DMS79 (cell line): ENCODE data around the gene APBA1.
A peak's percentile ranks its signal among the peaks of the same experiment; 100 is the strongest.

Experiments used
- DNase-seq: peaks from one replicate; lab custom pipeline; 2025; lab: John Stamatoyannopoulos, UW

APBA1 gene

DNA sequence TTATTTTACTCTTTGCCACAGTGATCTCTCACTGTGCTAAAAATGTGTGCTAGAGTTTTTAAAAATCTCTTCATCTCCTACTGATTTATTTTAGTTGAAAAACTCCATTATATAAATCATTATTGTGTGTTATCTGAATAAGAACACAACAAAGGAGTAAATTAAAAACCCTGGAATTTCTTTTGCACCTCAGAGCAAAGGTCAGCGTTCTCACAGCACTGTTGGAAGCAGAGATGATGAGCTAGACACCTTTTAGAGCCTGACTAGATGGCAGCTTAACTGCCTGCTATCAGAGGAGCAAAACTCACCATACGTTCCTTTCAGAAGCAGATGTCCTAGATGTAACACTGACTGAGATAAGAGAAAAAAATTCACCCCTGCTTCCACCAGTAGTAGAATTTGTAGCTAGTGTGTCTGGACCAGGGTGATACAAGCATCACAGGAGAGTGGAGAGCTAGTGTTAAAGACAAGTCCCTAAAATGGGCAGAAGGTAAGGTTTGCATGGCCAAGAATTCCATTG is 200.0 kb downstream of the APBA1 start:
- DNase-seq, result no peak

DNA sequence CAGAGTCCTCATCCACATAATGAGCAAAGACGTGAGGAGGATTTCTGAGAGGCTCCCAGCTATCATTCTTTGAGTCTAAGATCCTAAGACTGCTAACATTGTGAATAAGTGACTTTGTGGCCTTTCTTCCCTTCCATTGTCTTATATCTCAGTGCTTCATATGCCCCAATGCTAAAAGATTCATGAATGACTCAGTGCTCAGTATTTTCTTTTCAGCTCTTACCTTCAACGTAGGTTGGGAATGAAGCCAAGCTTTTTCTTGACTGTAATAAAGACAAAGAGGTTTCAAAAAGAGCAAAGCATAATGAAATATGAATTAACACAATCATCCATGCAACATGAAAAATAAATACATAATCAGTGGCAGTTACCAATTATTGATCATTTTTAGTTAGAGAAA is 200.7 kb downstream of the APBA1 start:
- peak; percentile 11 for DNase-seq

DNA sequence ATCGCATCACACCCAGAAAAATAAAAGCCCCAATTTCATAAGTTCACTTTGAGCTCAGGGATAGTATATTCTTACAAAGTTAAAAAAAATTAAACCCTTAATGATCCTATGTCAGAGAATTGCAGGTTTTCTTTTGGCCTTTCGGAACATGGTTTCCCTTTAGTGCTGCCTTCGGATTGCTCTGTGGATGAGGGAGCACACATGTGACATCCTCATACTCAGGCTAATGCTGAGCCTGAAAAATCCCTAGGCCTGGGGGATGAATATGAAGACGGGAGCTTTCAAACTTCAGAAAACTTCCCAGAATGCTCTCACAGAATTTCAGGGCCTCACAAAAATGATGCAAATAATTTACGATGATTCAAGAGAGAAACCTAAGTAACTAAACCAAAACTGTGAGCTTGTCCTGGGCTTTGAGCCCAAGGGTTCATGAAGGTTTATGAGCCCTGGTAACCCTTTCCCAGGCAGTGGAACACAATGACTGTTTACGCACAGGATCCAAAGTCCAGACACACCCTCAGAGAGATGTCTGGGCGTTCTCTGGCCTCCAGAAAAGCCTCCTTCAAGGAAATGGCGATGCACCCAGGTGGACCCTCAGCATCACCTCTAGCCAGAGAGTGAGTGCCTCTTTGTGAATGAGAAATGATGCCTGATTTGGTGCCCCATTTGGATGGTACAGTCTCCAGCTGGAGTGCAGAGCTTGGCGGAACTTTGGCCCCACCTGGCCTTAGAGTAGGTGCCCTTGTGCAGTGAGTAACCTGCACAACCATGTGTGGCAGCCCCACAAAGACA is 201.8 kb downstream of the APBA1 start:
- DNase-seq, result no peak

DNA sequence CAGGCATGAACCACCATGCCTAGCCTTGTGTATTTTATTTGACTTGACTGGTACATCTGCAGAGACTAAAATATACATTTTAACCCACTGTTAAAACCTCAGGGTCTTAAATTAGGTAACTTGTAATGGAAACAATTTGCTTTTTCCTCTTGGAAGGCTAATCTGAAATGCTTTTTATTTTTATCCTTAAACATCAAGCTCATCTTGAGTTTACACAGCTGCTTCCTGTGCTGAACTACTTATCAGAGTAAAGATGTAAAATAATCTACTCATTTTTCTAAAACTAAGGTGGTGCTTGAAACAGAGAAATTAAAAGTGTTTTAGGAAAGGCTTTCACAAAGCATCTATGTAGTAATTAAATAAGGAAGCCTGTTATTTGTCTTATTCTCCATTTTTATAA is 203.0 kb downstream of the APBA1 start:
- DNase-seq, result no peak

DNA sequence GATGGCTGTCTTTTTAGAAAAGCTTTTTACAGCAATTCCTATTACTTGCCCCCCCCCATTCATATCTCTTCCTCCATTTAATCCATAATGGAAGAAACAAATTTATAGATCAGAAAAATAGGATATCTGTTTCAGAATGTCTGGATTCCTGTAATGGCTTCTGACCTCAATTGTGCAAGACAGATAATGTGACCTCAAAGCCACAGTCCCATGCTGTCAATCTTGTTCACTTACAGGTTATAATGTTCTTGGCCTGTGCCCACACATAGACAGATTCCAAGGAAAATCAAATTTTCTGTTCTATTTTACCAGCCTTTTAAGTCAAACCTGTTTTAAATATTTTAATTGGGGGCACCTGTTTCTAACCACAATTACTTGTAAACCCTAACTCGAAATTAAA is 203.8 kb downstream of the APBA1 start:
- no peak for DNase-seq

DNA sequence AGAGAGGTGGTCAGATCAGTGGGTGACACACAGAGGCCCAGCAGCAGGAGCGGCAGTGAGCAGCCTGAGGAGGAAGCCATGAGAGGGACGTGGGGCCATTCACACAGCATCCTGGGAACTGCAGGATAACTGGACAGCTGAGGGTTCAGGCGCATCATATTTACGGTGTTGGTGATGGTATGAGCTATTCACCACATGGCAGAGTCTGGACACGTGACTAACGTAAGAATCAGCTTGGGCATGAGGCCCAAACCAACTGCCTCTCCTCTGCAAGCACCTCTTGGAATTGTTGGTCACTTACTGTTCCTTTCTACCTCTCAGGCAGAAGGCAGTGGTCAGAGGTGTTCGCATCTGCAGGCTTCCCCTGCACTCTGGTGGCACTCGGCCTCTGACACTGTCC is 206.0 kb downstream of the APBA1 start:
- no peak for DNase-seq

DNA sequence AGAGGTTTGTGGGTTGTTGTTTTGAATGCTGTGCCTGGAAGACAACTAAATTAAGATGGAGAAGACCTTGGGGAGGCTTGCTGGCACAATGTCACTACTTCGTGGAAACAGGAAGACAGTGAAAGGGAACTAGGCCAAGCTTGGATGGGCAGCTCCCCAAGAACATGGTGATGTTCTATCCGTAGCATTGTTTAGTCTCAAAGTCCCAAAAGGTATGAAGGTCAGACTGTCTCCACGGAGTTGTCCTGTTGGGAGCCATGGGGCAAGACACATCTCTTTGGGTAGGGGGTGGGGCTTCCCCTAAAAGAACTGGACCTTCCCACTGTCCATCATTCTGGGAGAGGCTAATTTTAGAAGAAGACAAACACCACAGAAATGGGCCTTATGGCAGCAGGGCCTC is 206.7 kb downstream of the APBA1 start:
- DNase-seq, result no peak

DNA sequence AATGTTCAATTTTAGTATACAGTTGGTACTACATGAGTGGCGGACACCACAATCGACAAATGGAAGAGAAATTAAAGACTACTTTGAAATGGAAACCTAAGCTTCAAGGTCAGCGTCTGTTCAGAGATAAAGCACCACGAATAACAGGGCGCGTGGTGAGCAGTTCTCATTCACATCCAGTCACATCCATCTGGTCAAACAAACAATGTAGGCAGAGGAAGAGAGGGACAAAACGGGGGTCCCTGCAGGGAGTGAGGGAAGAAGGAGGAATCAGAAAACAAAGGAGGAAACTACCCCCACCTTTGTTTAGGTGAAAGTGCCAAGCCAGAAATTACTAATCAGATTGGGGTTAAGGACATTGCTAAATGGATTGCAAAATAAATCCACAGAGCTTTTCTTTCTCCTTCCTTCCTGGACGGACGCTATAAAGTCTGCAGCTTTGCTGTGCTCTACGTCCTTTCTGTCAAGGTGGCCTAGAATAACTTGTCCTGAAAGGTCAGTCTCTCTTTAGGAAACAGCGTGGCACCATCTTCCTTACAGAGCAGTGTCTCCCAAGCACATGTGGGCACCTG is 208.6 kb downstream of the APBA1 start:
- no peak for DNase-seq

DNA sequence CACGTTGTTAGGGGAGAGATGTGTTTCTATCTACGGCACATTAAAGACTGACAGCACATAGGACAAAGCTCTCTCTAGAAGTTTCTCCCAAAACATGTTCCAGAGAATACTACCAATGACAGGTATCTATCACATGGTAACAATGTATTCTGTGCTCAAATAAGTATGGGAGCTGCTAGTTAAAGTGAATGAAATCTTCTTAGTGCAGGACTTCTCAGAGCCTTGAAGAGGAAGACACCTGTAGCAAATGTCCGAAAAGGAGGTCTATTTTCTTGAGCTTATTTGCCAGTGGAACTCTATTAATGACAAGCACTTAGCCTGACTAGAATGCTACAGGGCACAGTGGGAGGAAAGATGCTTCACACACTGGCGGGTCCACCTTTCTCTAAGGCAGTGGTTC is 209.8 kb downstream of the APBA1 start:
- DNase-seq, result no peak

DNA sequence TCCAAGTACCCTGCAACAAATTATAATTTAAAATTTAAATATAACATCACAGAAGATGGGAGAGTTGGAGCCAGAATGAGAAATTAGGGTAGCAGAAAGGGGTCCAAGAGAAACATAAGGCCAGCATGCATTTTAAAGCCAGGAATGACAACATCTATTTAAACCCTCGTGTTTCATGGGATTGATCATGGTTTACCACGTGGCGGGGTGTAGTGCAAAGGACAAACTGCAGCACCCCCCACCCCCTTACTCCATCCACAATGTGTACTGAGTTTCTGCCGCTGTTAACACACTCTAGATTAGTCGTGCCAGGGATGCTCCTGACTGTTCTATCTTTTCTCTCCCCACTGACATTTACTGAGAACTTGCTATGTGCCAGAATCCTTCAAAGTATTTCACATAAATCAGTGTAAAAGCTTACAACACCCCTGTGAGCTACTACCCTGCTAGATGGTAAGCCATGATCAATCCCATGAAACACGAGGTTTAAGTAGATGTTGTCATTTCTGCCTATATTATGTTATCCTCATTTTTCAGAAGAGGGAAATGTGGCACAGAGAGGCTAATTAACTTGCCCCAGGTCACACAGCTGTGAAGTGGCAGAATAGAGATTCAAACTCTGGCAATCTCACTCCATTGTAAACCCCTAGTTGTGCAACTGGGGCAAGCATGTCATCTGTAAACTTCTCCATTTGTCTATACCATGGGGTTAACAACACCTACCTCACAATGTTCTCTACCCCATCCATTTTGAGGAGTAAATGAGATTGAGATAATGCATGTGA is 210.9 kb downstream of the APBA1 start:
- DNase-seq, result no peak

DNA sequence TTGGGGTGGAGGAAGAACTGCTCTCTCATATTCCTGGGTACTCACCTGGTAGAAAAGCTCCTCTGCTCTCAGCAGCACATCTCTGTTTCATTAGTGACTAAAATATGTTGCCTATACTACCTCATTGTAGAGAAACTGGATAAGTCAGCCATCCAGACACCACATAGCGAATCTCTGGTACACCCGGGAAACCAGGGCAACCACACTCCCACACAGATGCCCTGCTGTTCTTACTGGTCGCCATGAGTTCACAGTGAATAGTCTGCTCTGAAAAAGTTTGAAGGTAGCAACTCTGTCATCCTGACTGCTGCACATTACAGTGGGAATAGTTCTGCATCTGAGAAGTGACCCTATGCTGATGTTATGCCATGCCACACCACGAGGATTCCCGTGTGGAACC is 212.2 kb downstream of the APBA1 start:
- DNase-seq, result no peak

DNA sequence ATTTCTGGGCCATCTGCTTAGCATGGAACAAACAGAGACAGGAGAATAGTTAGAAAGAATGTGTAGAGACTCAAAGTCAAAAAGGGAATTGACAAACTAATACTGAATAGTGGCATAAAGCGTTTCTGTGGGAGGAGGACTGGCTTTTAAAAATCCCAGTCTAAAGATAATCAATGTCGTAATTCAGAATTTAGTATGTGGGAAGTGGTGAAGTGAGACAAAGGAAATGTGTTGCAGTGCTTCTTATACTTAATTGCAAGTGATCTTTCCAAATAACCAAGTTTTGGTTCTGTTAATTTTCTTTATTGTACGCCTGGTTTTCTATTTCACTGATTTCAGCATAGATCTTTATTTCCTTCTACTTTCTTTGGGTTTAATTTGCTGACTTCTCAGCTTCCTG is 214.0 kb downstream of the APBA1 start:
- DNase-seq, result no peak

DNA sequence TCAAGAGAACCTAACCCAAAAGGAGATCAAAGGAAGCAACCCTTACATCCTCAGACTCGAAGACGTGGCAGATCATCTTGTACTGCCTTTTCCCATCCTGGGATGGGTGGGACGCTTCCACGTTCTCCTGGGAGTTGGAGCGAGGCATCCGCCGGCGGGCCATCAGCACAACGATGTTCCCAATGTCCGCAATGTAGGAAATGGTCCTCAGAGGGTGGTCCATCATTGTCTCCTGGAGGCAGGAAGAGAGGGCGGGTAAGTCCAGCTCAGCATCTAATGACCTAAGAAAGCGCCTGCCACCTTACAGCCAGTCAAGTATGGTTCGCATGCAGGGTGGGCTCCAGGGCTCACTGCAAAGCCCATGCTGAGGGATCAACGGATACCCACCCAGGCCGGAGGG is 216.0 kb downstream of the APBA1 start:
- DNase-seq, result no peak

DNA sequence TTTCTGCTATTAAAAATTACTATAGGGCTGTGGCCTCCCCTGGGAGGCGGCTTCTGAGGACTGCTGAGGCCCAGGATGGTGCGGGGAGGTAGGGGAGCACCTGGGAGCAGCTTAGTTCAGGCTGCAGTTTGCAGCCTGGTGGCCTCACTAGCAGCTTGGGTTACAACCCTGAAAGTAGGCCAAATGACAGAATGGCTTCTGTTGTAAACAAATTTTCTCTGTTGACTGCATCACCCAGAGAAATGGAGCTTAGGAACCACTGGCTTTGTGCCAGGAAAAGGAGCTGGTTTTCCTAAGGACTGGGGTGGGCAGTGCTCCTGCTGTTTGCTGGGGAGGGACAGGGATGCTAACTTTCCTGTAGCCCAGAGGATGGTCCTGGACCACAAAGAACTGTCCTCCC is 216.9 kb downstream of the APBA1 start:
- no peak for DNase-seq

DNA sequence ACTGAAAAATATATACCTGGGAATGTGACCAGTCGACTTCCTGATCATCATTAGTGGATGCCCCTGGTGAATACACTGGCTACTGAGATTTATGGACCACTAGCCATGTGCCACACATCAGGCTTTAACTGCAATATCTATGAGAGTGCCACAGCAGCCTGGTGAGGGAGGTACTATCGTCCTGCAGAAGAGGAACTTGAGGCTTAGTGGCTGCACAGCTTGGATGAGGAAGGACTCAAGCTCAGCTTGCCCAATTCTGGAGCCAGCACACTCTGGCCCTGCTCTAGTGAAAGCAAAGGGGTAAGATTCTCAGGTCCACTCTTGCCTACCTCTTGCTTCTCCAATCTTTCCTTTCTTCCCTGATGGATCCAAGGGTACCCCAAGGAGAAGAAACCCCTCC is 217.8 kb downstream of the APBA1 start:
- no peak for DNase-seq

DNA sequence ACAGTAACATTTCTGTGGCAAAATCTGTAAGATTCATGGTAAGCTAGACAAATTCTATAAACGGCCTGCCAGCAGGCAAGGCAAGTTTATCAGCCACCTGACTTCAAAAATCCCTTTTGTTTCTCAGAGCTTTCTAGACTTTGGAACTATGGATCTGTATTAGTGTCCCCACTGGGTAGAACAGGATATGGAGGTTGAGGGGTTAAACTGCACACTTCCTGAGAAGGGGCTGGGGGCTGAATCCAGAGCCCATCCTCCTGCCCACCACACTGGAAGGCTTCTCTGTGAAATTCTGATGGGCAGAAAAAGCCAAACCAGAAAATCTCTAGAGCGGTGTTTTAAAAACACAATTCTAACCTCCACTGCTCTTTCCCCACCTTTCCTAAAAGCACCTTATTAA is 218.4 kb downstream of the APBA1 start:
- DNase-seq, result no peak

DNA sequence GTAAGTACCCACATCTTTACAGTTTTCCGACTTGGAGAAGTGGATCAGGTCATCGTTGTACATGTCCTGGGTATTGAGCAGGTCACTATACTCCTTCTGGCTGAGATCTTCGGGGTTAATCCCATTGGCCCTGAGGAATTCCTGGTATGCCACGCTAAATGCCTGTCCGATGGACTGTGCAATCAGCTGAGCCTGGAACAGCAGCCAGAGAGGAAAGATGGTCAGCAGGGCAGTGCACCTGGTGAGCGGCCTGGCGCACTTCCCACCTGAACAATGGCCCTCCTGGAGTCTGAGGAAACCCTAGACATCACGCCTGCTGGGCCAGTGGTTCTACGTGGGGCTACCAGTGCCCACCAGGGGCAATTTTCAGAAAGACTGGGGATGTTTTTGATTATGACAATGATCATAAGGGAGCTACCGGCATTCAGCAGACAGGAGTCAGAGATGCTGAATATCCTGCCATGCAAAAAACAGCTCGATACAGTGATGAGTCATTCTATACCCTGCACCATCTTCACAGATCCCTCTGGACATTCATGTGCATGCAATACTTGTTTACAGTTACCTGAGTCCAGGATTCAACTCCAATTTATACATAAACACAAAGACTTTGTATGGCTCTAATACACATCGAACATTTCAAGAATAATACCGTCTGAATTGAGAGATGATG is 219.9 kb downstream of the APBA1 start:
- DNase-seq, result no peak

DNA sequence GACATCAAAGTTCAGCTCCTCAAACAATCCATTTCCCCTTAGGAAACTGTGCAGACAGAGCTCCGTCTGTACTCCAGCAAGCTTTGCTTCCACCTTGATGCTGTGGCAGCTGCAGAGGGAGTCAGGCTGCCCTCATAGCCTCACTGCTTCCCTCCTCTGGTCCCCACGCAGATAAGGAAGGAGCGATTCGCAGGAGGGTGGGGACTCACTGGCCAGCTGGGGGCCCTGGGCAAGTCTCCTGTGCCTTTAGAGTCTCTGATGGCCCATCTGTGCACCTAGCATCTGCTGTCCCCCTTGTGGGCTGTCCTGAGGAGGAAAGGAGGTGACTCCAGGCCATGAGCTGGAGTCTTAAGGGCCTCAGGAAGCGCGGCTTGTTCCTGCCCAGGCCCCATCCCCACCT is 225.7 kb downstream of the APBA1 start:
- no peak for DNase-seq

DNA sequence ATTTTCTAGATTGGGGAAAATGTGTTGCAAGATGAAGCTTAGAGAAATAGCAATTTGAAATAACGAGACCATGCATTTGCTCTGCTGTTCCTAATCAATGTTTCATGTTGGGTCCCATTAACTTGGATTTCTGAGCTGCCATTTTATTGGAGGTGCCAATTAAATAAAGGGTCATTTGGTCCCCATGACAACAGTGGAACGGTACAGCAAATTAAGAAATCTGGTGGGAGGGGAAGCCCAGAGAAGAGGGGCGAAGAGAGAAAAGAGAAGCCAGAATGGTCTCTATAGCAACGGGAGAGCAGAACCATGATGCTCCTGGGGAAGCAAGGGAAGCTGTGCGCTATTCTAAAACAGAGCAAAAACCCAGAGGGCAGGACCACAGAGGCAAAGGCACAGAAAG is 226.9 kb downstream of the APBA1 start:
- DNase-seq, result no peak

DNA sequence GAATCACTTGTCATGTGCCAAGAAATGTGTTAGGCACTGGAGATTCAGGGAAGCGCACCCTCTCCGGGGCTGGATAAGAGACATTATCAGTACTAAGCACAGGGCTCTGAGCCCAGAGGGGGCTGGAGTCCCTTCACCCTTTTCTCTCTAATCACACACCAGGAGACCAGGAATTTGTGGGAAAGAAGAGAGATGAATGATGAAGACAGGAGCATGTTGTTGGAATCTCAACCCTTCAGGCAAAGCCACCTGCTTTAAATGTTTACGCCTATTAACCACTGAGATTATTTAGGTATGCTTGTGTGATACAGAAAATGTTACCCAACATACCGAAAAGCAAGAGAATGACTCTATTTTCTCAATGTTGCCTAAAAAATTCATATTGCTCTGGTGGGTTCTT is 227.4 kb downstream of the APBA1 start:
- DNase-seq, result no peak

DNA sequence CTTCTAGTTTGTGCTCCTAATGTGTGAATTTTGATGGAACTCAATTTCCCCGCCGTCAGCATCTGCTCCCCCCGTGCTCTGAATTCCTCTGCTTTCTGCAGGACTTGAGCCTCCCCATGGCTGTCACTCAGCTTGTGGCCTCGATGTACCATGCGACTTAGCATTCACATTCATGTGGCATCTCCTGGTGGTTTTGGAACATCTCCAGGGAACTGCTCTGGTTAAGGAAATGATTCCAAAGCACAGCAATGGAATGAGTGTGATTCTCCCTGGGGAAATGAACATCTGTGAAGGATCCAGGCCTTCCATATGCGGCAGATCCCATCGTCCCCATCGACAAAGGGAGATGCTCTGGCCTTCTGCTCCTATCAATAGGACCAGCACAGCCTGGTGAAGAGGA is 228.2 kb downstream of the APBA1 start:
- no peak for DNase-seq

DNA sequence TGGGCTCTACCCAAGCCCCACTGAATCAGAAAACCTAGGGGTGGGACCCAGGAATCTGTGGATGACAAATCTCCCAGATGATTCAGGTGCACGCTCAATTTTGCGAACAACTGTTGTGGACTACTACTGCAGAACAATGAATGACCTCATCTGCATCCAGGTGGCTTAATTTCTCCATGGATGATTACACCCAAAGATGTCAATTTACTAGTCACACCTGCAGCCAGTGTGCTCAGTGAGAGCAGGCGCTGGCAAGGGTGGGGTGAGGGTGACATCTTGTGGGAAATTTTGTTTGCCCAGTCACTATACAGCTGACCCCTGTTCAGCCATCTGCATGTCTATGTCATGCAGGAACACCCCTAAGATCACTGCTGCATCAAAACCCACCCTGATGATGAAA is 229.0 kb downstream of the APBA1 start:
- DNase-seq, result peak; percentile 31

DNA sequence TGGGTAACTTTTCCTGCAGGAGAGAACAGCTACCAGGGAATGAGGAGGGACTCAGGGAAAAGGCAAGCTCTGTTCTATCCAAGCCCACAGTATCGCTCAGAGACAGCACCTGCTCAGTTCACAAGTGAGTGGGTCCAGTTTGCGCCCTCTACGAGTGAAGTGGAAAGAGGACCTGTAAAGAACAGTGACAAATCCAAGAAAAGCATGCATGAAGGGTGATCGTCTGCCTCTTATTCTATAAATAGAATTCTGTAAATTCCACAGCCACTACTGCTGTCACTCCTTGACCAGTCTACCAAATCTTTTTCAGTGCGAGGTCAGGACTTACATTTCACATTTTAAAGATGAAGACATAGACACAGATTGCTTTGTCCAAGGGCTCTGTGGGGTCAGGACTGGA is 229.7 kb downstream of the APBA1 start:
- no peak for DNase-seq
